ENCODE measurements around the gene SPATS2L.

Gene SPATS2L

DNA sequence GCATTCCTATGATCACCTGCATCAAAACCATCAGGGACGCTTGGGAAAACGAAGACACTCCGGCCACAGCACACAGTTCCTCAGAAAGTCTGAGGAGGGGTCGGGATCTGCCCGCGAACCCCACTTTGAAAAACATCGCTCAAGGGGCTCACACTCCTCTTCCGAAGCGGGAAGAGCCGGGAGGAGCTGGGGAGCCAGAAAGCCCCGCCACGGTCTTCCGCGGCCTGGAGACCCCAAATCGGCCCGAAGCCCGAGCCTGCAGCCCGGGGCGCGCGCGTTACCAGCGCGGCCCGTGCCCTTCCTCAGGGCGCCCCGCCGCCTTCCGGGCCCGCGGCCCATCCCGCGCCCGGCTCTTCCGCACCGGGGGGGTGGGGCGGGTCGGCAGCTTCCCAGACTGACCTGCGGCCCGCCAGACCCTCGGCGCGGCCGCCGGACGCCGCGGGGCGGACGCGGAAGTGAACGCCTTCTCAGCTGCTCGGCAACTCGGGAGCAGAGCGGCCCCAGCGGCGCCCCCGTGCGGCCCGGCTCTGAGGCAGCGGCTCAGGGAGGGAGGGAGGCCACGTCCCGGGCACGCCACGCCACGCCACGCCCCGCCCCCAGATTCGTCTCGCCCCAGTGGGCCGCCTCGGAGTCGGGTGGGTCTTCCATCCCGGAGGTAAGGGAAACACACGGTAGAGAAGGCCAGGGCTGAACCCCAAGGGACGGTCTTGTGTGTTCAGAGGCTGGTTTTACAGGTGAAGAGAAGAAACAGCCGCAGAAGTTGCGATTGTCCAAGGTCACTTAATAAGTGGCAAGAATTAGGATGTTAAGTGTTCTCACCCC, 203.3 kb downstream of the SPATS2L start, which contains the start of gene KCTD18:
KCTD18 (minus strand) TSS at position 457 of the 822 bp plus-strand sequence. CDS start 3,052 bp downstream, outside the sequence.
- DNase-seq (ENCODE audit: low spot score), result peak; percentile 85

GRCh38 chr2:200515155-200515554, 208.7 kb downstream of the SPATS2L start:
- no peak for DNase-seq (ENCODE audit: low spot score)

GRCh38 chr2:200523158-200523557, 216.7 kb downstream of the SPATS2L start:
- no peak for DNase-seq (ENCODE audit: low spot score)

DNA sequence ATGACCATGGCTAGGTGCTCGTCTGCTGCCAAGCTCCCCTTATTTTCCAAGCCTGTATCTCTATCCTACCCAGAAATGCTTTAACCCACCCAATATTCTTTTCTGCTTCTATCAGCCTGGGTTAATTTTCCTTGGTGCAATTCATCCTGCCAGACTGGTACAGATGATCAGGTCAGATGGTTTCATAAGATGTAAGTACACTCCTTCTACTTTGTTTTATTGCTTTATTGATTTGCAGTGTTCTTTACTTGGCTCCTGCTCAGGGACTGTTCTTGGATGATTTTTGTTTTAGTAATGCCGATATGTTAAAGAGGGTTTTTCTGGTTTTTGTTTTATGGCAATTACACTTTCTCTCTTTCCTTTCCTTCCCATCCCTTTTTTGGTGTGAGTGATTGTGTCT, 217.1 kb downstream of the SPATS2L start:
- no peak for DNase-seq (ENCODE audit: low spot score)

GRCh38 chr2:200525066-200525465, 218.6 kb downstream of the SPATS2L start:
- no peak for DNase-seq (ENCODE audit: low spot score)

DNA sequence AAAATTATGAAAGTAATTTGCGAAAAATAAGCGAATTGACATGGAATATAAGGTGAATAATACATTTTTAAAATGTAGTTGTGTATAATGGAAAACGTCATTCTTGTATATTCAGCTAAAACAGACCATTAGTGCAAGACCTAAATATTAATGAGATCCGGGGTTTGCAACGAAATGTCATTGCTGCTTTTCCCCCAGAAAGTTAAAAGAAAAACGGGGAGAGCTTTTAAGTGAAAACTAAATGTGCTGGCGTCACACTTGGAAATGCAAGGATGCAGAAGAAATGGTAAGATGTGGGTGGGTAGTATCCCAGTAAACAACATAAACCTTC, 219.0 kb downstream of the SPATS2L start:
- DNase-seq (ENCODE audit: low spot score), result no peak

DNA sequence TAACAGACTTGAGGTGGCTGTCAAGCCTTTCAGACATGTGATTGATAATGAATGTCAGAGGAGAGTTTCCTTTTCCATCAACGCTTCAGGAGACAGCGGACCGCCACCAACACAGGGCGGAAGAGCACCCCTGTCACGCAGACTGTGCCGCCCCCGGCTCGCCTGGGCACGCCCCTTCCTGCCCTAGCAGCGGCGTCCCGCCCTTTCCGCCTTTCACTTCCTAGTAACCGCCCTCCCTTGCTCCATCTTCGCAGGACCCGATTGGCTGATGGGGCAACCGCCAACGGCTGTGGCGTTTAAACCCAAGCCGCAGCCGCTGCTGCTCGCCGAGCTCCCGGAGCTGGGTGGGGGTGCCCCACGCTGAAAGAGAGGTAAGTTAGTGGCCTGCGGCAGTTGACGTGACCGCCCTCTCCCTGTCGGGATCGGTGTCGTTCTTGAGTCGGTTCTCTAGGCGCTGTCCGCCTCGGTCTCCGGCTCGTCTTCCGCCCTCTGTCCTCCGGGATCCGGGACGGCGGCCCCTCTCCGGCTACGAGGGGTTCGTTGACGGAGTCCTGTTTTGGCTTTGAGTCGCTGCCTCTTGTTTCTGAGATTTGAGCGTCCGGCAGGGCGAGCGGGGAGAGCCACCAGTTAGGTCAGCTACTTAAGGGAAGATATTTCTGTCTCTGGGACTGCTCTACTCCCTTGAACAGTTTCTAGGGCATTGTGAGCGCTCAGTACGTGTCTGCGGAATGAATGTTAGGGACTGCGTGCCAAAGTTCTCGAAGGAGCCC, 219.6 kb downstream of the SPATS2L start, which contains the start of gene SGO2:
SGO2 (plus strand) TSS at position 326 of the 770 bp plus-strand sequence. CDS start 6,769 bp downstream, outside the sequence.
- peak; percentile 98 for DNase-seq (ENCODE audit: low spot score)

DNA sequence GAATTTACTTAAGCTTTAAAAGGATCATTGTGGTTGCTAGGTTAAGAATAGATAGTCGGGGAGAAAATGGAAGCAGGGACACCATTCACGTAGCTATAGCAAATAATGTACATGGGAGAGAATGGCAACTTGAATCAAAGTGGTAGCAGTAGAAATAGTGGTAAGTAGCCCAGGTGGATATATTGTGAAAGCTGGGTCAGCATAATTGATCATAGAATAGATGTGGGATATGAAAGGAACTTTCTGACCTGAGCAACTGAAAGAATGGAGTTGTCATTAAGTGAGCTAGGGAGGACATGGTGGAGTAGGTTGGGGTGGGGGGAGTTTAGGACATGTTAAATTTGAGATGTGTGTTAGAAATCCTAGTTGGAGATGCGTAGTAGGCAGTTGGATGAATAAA, 221.7 kb downstream of the SPATS2L start:
- no peak for DNase-seq (ENCODE audit: low spot score)
